HS-5 (cell line): ENCODE measurements around the gene APBB2.

ENCODE experiments used
- DNase-seq: peaks from one replicate; pipeline ENCODE4 v3.0.0-alpha.2; 2012; ENCODE audit warnings: low read depth

Gene APBB2

GRCh38 chr4:41215969-41216293 is 1.6 kb upstream of the APBB2 start:
- no peak for DNase-seq

GRCh38 chr4:41215155-41215554 is 813 bp upstream of the APBB2 start:
- DNase-seq: no peak

- DNase-seq: no peak
Measured at GRCh38 chr4:41214825-41215146, 444 bp upstream of the APBB2 start.

- no peak for DNase-seq
Measured at GRCh38 chr4:41213625-41214135, 662 bp downstream of the APBB2 start.

GRCh38 chr4:41212616-41213203 is 1.6 kb downstream of the APBB2 start:
- DNase-seq: no peak

GRCh38 chr4:41211951-41212615 is 2.3 kb downstream of the APBB2 start:
- no peak for DNase-seq

- no peak for DNase-seq
Measured at GRCh38 chr4:41209901-41210300, 4.4 kb downstream of the APBB2 start.

GRCh38 chr4:41209187-41209586 is 5.2 kb downstream of the APBB2 start:
- no peak for DNase-seq

GRCh38 chr4:41207291-41207831 is 7.0 kb downstream of the APBB2 start:
- DNase-seq: no peak

- DNase-seq: no peak
Measured at GRCh38 chr4:41205854-41206460, 8.4 kb downstream of the APBB2 start.

- DNase-seq: no peak
Measured at GRCh38 chr4:41205130-41205529, 9.2 kb downstream of the APBB2 start.

GRCh38 chr4:41204400-41204978 is 9.9 kb downstream of the APBB2 start:
- peak; percentile 68 for DNase-seq

GRCh38 chr4:41203841-41204240 is 10.5 kb downstream of the APBB2 start:
- DNase-seq: no peak

GRCh38 chr4:41202820-41203568 is 11.3 kb downstream of the APBB2 start:
- no peak for DNase-seq

- no peak for DNase-seq
Measured at GRCh38 chr4:41202356-41202755, 12.0 kb downstream of the APBB2 start.

GRCh38 chr4:41200486-41201017 is 13.8 kb downstream of the APBB2 start:
- no peak for DNase-seq

GRCh38 chr4:41199788-41200187 is 14.6 kb downstream of the APBB2 start:
- no peak for DNase-seq

- no peak for DNase-seq
Measured at GRCh38 chr4:41197996-41198395, 16.3 kb downstream of the APBB2 start.

- no peak for DNase-seq
Measured at GRCh38 chr4:41197495-41197894, 16.8 kb downstream of the APBB2 start.

- DNase-seq: no peak
Measured at GRCh38 chr4:41196633-41197332, 17.6 kb downstream of the APBB2 start.

GRCh38 chr4:41192136-41192535 is 22.2 kb downstream of the APBB2 start:
- no peak for DNase-seq
